SK-N-MC (cell line): ENCODE results near the gene RP9.

Source experiments
- DNase-seq: peaks from one replicate; pipeline ENCODE4 v3.0.0-alpha.2; 2011; ENCODE audit warnings: low read depth, low spot score
- H3K27ac ChIP-seq: fragments of 200-600 bp; sonication (generic); 2 replicates; pipeline ENCODE4 v1.5.1; 2016; ENCODE audit warnings: mixed run types
- H3K36me3 ChIP-seq: fragments of 200-600 bp; sonication (generic); 2 replicates; pipeline ENCODE4 v1.6.1; 2017; ENCODE audit warnings: antibody characterized with exemption, low read length, mixed read lengths; ENCODE audit not compliant: insufficient read depth
- H3K4me3 ChIP-seq: fragments of 200-600 bp; sonication (generic); 2 replicates; pipeline ENCODE4 v1.5.1; 2016
- H3K9ac ChIP-seq: fragments of 200-600 bp; sonication (generic); 2 replicates; pipeline ENCODE4 v1.8.0; 2017; ENCODE audit warnings: mixed run types, mixed read lengths; ENCODE audit not compliant: insufficient read length
- H3K9me3 ChIP-seq: fragments of 200-600 bp; sonication (generic); 2 replicates; pipeline ENCODE4 v1.6.1; 2017; ENCODE audit warnings: low read depth, mild to moderate bottlenecking, antibody characterized with exemption, low read length, moderate library complexity, mixed read lengths
- EZH2 ChIP-seq: fragments of 200-600 bp; sonication (generic); IDR thresholded peaks from one replicate; pipeline ENCODE4 v1.6.1; 2017; ENCODE audit warnings: antibody characterized with exemption
- FOXP2 ChIP-seq: optimal IDR thresholded peaks from 2 replicates; pipeline ENCODE3; 2011; ENCODE audit warnings: mild to moderate bottlenecking, moderate library complexity; ENCODE audit not compliant: insufficient read depth; ENCODE audit errors: extremely low read length, control extremely low read depth
- POLR2AphosphoS5 ChIP-seq: IDR thresholded peaks from 2 replicates; pipeline ENCODE4 v1.6.1; 2012; ENCODE audit warnings: mild to moderate bottlenecking, low read depth, low read length, borderline replicate concordance

RP9 gene

DNA sequence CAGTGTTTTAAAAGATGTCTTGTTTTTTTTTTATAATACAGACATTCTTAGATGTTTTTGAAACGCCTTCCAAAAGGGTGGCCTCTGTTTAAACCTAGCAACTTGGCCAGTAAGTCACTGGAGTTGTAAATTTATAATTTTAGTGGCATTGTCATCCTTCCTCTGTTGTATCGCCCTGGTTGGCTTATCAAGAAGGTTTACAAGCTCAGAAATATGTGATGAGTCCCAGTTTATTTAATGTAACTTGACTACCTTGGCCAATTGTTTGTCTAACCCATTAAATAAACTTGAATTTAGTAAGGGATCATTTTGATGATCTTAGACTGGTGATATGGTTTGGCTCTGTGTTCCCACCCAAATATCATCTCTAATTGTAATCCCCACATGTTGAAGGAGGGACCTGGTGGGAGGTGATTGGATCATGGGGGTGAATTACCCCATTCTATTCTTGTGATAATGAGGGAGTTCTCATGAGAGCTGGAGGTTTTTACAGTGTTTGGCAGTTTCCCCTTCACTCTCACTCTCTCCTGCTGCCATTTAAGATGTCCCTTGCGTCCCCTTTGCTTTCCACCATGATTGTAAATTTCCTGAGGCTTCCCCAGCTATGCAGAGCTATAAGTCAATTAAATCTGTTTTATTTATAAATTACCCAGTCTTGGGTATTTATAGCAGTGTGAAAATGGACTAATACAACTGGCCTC, 33.2 kb downstream of the RP9 start:
- Histone ChIP-seq H3K27ac (no peak overlapping the region), H3K9me3 (no peaks in the 10 kb centered on the region), H3K9ac (no peak overlapping the region), H3K36me3 (no peaks in the 10 kb centered on the region), H3K4me3 (no peak overlapping the region)
- no peak for DNase-seq
- no peak for TF ChIP-seq FOXP2

GRCh38 chr7:33073243-33073642, 36.0 kb downstream of the RP9 start:
- H3K4me3 ChIP-seq, result no peak overlapping the region
- no peaks in the 10 kb centered on the region for H3K36me3 ChIP-seq
- no peak for DNase-seq
- no peak overlapping the region for H3K9ac ChIP-seq
- H3K27ac ChIP-seq, result no peak overlapping the region
- no peak for TF ChIP-seq EZH2
- TF ChIP-seq FOXP2, result no peak
- H3K9me3 ChIP-seq, result no peaks in the 10 kb centered on the region

DNA sequence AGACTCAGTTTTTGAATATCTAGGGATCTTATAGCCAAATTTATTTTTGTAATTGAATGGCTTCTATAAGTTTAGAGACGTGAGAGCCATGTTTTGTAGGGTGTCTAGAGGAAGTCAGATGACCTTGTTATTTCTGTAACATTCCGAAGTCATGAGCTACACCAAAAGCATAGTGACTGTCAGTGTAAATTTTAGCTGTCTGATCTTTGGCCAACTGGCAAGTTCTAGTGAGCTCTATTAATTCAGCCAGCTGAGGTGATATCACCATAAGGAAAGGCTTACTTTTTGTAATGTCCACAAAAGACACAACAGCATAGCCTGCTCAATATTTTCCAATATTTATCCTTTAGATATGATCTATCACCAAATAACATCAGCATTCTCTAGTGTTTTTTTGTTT, 36.7 kb downstream of the RP9 start:
- DNase-seq, result no peak
- TF ChIP-seq EZH2, result no peak
- no peak for TF ChIP-seq FOXP2
- no peak for TF ChIP-seq POLR2AphosphoS5

GRCh38 chr7:33070831-33071230, 38.4 kb downstream of the RP9 start:
- no peak for DNase-seq
- H3K36me3 ChIP-seq, result no peaks in the 10 kb centered on the region
- H3K9ac ChIP-seq, result no peak overlapping the region
- no peak for TF ChIP-seq EZH2
- TF ChIP-seq POLR2AphosphoS5, result no peak
- no peak for TF ChIP-seq FOXP2
- H3K27ac ChIP-seq, result no peak overlapping the region
- H3K4me3 ChIP-seq, result no peak overlapping the region
- no peaks in the 10 kb centered on the region; the same call in 1 of the 2 replicates for H3K9me3 ChIP-seq

More for the DNA sequence above, 36.7 kb downstream of the RP9 start:
- H3K36me3 ChIP-seq, result no peaks in the 10 kb centered on the region
- H3K9me3 ChIP-seq, result no peaks in the 10 kb centered on the region
- H3K27ac ChIP-seq, result no peak overlapping the region
- H3K4me3 ChIP-seq, result no peak overlapping the region
- no peak overlapping the region for H3K9ac ChIP-seq

GRCh38 chr7:33070277-33070676, 38.9 kb downstream of the RP9 start:
- Histone ChIP-seq H3K9ac (no peak overlapping the region), H3K9me3 (no peaks in the 10 kb centered on the region; the same call in 1 of the 2 replicates), H3K36me3 (no peaks in the 10 kb centered on the region), H3K4me3 (no peak overlapping the region), H3K27ac (no peak overlapping the region)
- DNase-seq, result no peak
- TF ChIP-seq POLR2AphosphoS5 (no peak), EZH2 (no peak), FOXP2 (no peak)

DNA sequence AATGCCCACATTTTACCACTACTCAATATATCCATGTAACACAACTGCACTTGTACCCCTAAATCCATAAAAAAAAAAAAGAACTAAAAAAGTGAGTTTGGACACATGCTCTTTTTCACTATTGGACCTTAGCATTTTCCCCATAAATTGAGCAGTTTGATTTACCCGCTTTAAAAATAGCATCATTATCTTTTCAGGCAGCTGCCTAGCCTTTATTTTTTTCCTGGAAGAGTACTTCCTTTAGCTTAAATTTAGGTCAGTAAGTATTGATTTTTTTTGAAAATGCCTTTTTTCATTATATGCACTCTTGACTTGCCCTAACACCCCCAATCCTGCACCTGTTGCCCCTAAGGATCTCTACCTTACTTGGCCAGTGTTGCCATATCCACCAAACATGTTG, 41.3 kb downstream of the RP9 start:
- Histone ChIP-seq H3K4me3 (no peak overlapping the region), H3K27ac (no peak overlapping the region), H3K9me3 (no peaks in the 10 kb centered on the region; the same call in 1 of the 2 replicates), H3K9ac (no peak overlapping the region), H3K36me3 (no peaks in the 10 kb centered on the region)
- no peak for DNase-seq
- TF ChIP-seq POLR2AphosphoS5 (no peak), FOXP2 (no peak), EZH2 (no peak)

GRCh38 chr7:33066771-33067170, 42.4 kb downstream of the RP9 start:
- Histone ChIP-seq H3K9me3 (no peaks in the 10 kb centered on the region; the same call in 1 of the 2 replicates), H3K27ac (no peak overlapping the region), H3K9ac (no peak overlapping the region), H3K36me3 (no peaks in the 10 kb centered on the region), H3K4me3 (no peak overlapping the region)
- TF ChIP-seq POLR2AphosphoS5, result no peak
- no peak for TF ChIP-seq EZH2
- no peak for TF ChIP-seq FOXP2
- no peak for DNase-seq

DNA sequence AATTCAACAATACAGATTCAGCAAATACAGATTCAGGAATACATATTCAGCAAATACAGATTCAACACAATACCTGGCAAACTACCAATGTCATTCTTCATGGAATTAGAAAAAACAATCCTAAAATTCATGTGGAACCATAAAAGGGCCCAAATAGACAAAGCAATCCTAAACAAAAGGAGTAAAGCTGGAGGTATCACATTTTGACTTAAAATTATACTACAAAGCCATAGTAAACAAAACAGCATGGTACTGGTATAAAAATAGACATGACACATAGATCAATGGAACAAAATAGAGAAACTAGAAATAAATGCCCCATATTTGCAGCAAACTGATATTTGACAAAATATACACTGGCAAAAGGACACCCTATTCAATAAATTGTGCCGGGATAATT, 43.2 kb downstream of the RP9 start:
- no peak for DNase-seq
- Histone ChIP-seq H3K9me3 (no peaks in the 10 kb centered on the region; the same call in 1 of the 2 replicates), H3K9ac (no peak overlapping the region), H3K4me3 (no peak overlapping the region), H3K27ac (no peak overlapping the region), H3K36me3 (no peaks in the 10 kb centered on the region)
- TF ChIP-seq POLR2AphosphoS5, result no peak
- no peak for TF ChIP-seq FOXP2
- TF ChIP-seq EZH2, result no peak
